ENCODE data around the gene ZXDC. TPM values are rescaled to one million over a fixed set of nuclear protein-coding genes. Genes with fewer than 3 reads are reported as not detected.

Gene ZXDC
- total RNA-seq, 4 donors from 2014 or later, result 25.9 to 47.6 (median 35.3) TPM

- H3K4me3 ChIP-seq, result no peak overlapping the region
- peaks cover 0 to 54% (median 0%) of the 10 kb centered on the region in 3 donors for H3K4me1 ChIP-seq
- H3K36me3 ChIP-seq, result peaks cover 0 to 100% of the 10 kb centered on the region in 2 donors
- WGBS, 2 donors (ENCODE audit: low coverage in 1 of 2), result 93% methylated on average over 3 of the region's 11 CpGs; no CpG with 5 or more reads in 1 of the 2 donors
- TF ChIP-seq CTCF (IDR thresholded peaks at IDR 0.05) (no peak), POLR2A (IDR thresholded peaks at IDR 0.05) (no peak), EP300 (IDR thresholded peaks at IDR 0.05) (no peak)
- H3K9me3 ChIP-seq, result no peaks in the 10 kb centered on the region
- no peak for ATAC-seq
- H3K27ac ChIP-seq, result no peak overlapping the region
- no peaks in the 10 kb centered on the region for H3K27me3 ChIP-seq
Observed at GRCh38 chr3:126464997-126465396, 10.7 kb downstream of the ZXDC start.

- Histone ChIP-seq H3K4me3 (no peak overlapping the region), H3K27me3 (no peaks in the 10 kb centered on the region), H3K4me1 (peaks cover 0 to 49% (median 0%) of the 10 kb centered on the region in 3 donors), H3K27ac (no peak overlapping the region), H3K9me3 (no peaks in the 10 kb centered on the region), H3K36me3 (peaks cover 0 to 100% of the 10 kb centered on the region in 2 donors)
- no peak for TF ChIP-seq CTCF (IDR thresholded peaks at IDR 0.05)
- no peak for TF ChIP-seq EP300 (IDR thresholded peaks at IDR 0.05)
- TF ChIP-seq POLR2AphosphoS5 (IDR thresholded peaks at IDR 0.05), result no peak
- TF ChIP-seq POLR2A (IDR thresholded peaks at IDR 0.05), result no peak
- ATAC-seq, result no peak
- 17 to 59% methylated on average over 2 to 4 of the region's 4 CpGs for WGBS, 2 donors (ENCODE audit: low coverage in 1 of 2)
Observed at GRCh38 chr3:126464494-126464893, 11.2 kb downstream of the ZXDC start.

- Histone ChIP-seq H3K27me3 (no peaks in the 10 kb centered on the region), H3K9me3 (no peaks in the 10 kb centered on the region), H3K4me1 (peaks cover 0 to 44% (median 0%) of the 10 kb centered on the region in 3 donors), H3K36me3 (peaks cover 0 to 100% of the 10 kb centered on the region in 2 donors), H3K27ac (no peak overlapping the region), H3K4me3 (no peak overlapping the region)
- no peak for ATAC-seq
- no peak for TF ChIP-seq EP300 (IDR thresholded peaks at IDR 0.05)
- WGBS, 2 donors (ENCODE audit: low coverage in 1 of 2), result 62% methylated on average over 4 of the region's 4 CpGs; no CpG with 5 or more reads in 1 of the 2 donors
Observed at GRCh38 chr3:126464093-126464492, 11.6 kb downstream of the ZXDC start.

- Histone ChIP-seq H3K36me3 (peaks cover 0 to 100% of the 10 kb centered on the region in 2 donors), H3K4me3 (no peak overlapping the region), H3K9me3 (no peaks in the 10 kb centered on the region), H3K27ac (no peak overlapping the region), H3K27me3 (no peaks in the 10 kb centered on the region), H3K4me1 (peaks cover 0 to 40% (median 0%) of the 10 kb centered on the region in 3 donors)
- ATAC-seq, result no peak
- TF ChIP-seq EP300 (IDR thresholded peaks at IDR 0.05) (no peak), POLR2AphosphoS5 (IDR thresholded peaks at IDR 0.05) (no peak), CTCF (IDR thresholded peaks at IDR 0.05) (no peak), POLR2A (IDR thresholded peaks at IDR 0.05) (no peak)
- WGBS, 2 donors (ENCODE audit: low coverage in 1 of 2), result 89 to 100% methylated on average over 2 of the region's 2 CpGs
Observed at GRCh38 chr3:126463521-126463920, 12.2 kb downstream of the ZXDC start.

GRCh38 chr3:126461450-126462070 is 14.1 kb downstream of the ZXDC start:
- Histone ChIP-seq H3K9me3 (no peaks in the 10 kb centered on the region), H3K4me1 (peaks cover 0 to 21% (median 0%) of the 10 kb centered on the region in 3 donors), H3K27ac (no peak overlapping the region), H3K4me3 (no peak overlapping the region), H3K27me3 (no peaks in the 10 kb centered on the region), H3K36me3 (peaks cover 0 to 100% of the 10 kb centered on the region in 2 donors)
- no peak for ATAC-seq
- WGBS, 2 donors (ENCODE audit: low coverage in 1 of 2), result 71 to 75% methylated on average over 1 of the region's 17 CpGs
- TF ChIP-seq POLR2A (IDR thresholded peaks at IDR 0.05) (no peak), CTCF (IDR thresholded peaks at IDR 0.05) (no peak), EP300 (IDR thresholded peaks at IDR 0.05) (no peak), POLR2AphosphoS5 (IDR thresholded peaks at IDR 0.05) (no peak)

Measured in gastroesophageal sphincter (tissue), 4 donors.